Occipital lobe (tissue), 2 donors: ENCODE data around the gene FRMD3. TPM values are rescaled to one million over a fixed set of nuclear protein-coding genes. Genes with fewer than 3 reads are reported as not detected.

ENCODE experiments used
- DNase-seq: peaks from one replicate; lab custom pipeline; 2025; lab: John Stamatoyannopoulos, UW
- total RNA-seq: library from RNA; depleted of rRNA; stranded (reverse); fragments of >200 nt; gene quantifications from one replicate; pipeline ENCODE4 v1.2.3, GENCODE V29; 2014

FRMD3 gene
- 68.8 TPM for total RNA-seq

GRCh38 chr9:83538172-83538889 lies at the start of gene FRMD3:
Gene FRMD3 (minus strand): TSS chr9:83538401. CDS start chr9:83538231, 170 bp downstream.
- peak; percentile 61 for DNase-seq

GRCh38 chr9:83584995-83585394 lies 46.8 kb upstream of the FRMD3 start:
- DNase-seq, result no peak

- DNase-seq, result no peak
Measured at GRCh38 chr9:83583151-83584014, 45.2 kb upstream of the FRMD3 start.

GRCh38 chr9:83582029-83582428 lies 43.8 kb upstream of the FRMD3 start:
- DNase-seq, result no peak

GRCh38 chr9:83574482-83574881 lies 36.3 kb upstream of the FRMD3 start:
- DNase-seq, result no peak

- no peak for DNase-seq
Measured at GRCh38 chr9:83572524-83572923, 34.3 kb upstream of the FRMD3 start.

GRCh38 chr9:83570359-83570758 lies 32.2 kb upstream of the FRMD3 start:
- no peak for DNase-seq

GRCh38 chr9:83569326-83569725 lies 31.1 kb upstream of the FRMD3 start:
- no peak for DNase-seq

- DNase-seq, result peak; percentile 7
Measured at GRCh38 chr9:83563360-83563759, 25.2 kb upstream of the FRMD3 start.

GRCh38 chr9:83560169-83560826 lies 22.1 kb upstream of the FRMD3 start:
- DNase-seq, result no peak

- no peak for DNase-seq
Measured at GRCh38 chr9:83557771-83558170, 19.6 kb upstream of the FRMD3 start.

- no peak for DNase-seq
Measured at GRCh38 chr9:83557317-83557716, 19.1 kb upstream of the FRMD3 start.

- no peak for DNase-seq
Measured at GRCh38 chr9:83554278-83554677, 16.1 kb upstream of the FRMD3 start.

GRCh38 chr9:83544002-83544698 lies 5.9 kb upstream of the FRMD3 start:
- DNase-seq, result no peak

- no peak for DNase-seq
Measured at GRCh38 chr9:83538890-83539238, 663 bp upstream of the FRMD3 start.

- peak; percentile 13 for DNase-seq
Measured at GRCh38 chr9:83537331-83538171, 650 bp downstream of the FRMD3 start.

GRCh38 chr9:83536332-83536731 lies 1.9 kb downstream of the FRMD3 start:
- DNase-seq, result no peak

- DNase-seq, result no peak
Measured at GRCh38 chr9:83535736-83536135, 2.5 kb downstream of the FRMD3 start.

- no peak for DNase-seq
Measured at GRCh38 chr9:83533296-83533695, 4.9 kb downstream of the FRMD3 start.

GRCh38 chr9:83526901-83527300 lies 11.3 kb downstream of the FRMD3 start:
- DNase-seq, result no peak

GRCh38 chr9:83526211-83526610 lies 12.0 kb downstream of the FRMD3 start:
- DNase-seq, result no peak
